HCT116 (cell line): Measurements from ENCODE around the gene SORCS2. TPM values are rescaled to one million over a fixed set of nuclear protein-coding genes. Genes with fewer than 3 reads are reported as not detected.

ENCODE experiments used
- ATAC-seq: fragments of 200-7000 bp; cut with Tn5 transposase; 2 replicates; pipeline ENCODE4 v1.9.1; 2020; ENCODE audit warnings: mild to moderate bottlenecking, moderate library complexity
- BruUV-seq: library from RNA; stranded (reverse); fragments of 400-500 nt; replicated peaks from 2 replicates; lab custom pipeline; 2021; lab: Mats Ljungman, UMichigan
- CTCF ChIA-PET: fragments of 300-600 bp; sonication (Branson Sonifier 250); formaldehyde crosslinking; loops from one replicate; lab custom pipeline; 2021; ENCODE audit warnings: antibody characterized with exemption; lab: Charles Lee
- POLR2A ChIA-PET: fragments of 300-600, 350-600 bp; sonication (Branson Sonifier 250); formaldehyde crosslinking; loops from one replicate; lab custom pipeline; 2021; ENCODE audit warnings: antibody characterized with exemption; lab: Charles Lee
- RAD21 ChIA-PET, 2 experiments: fragments of 300-600 bp; sonication (Branson Sonifier 250); formaldehyde crosslinking; loops; one replicate each; lab custom pipeline; 2023; ENCODE audit warnings: low total read pairs in 2 of 2; ENCODE audit not compliant: uncharacterized antibody in 2 of 2, unreplicated experiment in 2 of 2, low non-redundant PET in 1 of 2; lab: Charles Lee
- DNase-seq: peaks from one replicate; pipeline ENCODE4 v3.0.0-alpha.2; 2010; ENCODE audit warnings: low read depth, low spot score
- H2AFZ ChIP-seq: fragments of 200-600 bp; shearing (Covaris generic), sonication (generic); 2 replicates; pipeline ENCODE4 v1.6.1; 2017; ENCODE audit warnings: low read depth, mixed run types, mixed read lengths, antibody characterized with exemption, low read length; ENCODE audit not compliant: poor library complexity, severe bottlenecking
- H3K27ac ChIP-seq: 2 replicates; pipeline ENCODE4 v1.5.1; 2012; ENCODE audit warnings: low read depth, low read length
- H3K27me3 ChIP-seq: fragments of 200-600 bp; sonication (generic); 2 replicates; pipeline ENCODE4 v1.6.1; 2016; ENCODE audit warnings: mixed run types, low read length, mixed read lengths; ENCODE audit not compliant: insufficient read depth
- H3K36me3 ChIP-seq, 2 experiments: fragments of 200-500 bp in 1 of 2; fragments of 200-600 bp in 1 of 2; sonication (Bioruptor generic) in 1 of 2; sonication (generic) in 1 of 2; 2 replicates each; pipeline versions ENCODE4 v1.5.1 to v1.6.1; 2014 to 2016; ENCODE audit warnings: low read length in 2 of 2, inconsistent platforms in 1 of 2, mixed read lengths in 1 of 2, mixed run types in 1 of 2; ENCODE audit not compliant: insufficient read depth in 2 of 2, control insufficient read depth in 1 of 2
- H3K4me1 ChIP-seq, 2 experiments: fragments of 200-600 bp in 1 of 2; sonication (generic) in 1 of 2; 2 replicates each; pipeline versions ENCODE4 v1.5.1 to v1.6.1; 2012 to 2017; ENCODE audit warnings: low read length in 2 of 2, inconsistent platforms in 1 of 2, mild to moderate bottlenecking in 1 of 2, mixed read lengths in 1 of 2, mixed run types in 1 of 2, moderate library complexity in 1 of 2; ENCODE audit not compliant: insufficient read depth in 2 of 2, control insufficient read depth in 1 of 2
- H3K4me2 ChIP-seq: fragments of 200-600 bp; sonication (generic); 2 replicates; pipeline ENCODE4 v1.6.1; 2017; ENCODE audit warnings: mixed run types, low read length, mixed read lengths
- H3K4me3 ChIP-seq, 2 experiments: fragments of 200-600 bp in 1 of 2; sonication (generic) in 1 of 2; replicated peaks in 1 of 2; 2 replicates each; pipeline ENCODE4 v1.5.1; 2011 to 2016; ENCODE audit warnings: low read length in 2 of 2, control low read depth in 1 of 2, low read depth in 1 of 2, mild to moderate bottlenecking in 1 of 2, mixed read lengths in 1 of 2, mixed run types in 1 of 2
- H3K79me2 ChIP-seq: fragments of 200-600 bp; sonication (generic); 2 replicates; pipeline ENCODE4 v1.6.1; 2017; ENCODE audit warnings: mild to moderate bottlenecking, mixed run types, low read length, moderate library complexity, mixed read lengths; ENCODE audit not compliant: insufficient read depth
- H3K9ac ChIP-seq: fragments of 200-600 bp; sonication (generic); 2 replicates; pipeline ENCODE4 v1.6.1; 2016; ENCODE audit warnings: low read length, mixed read lengths
- H3K9me2 ChIP-seq: fragments of 200-600 bp; sonication (generic), shearing (Covaris generic); 2 replicates; pipeline ENCODE4 v1.6.1; 2017; ENCODE audit warnings: mixed run types, mild to moderate bottlenecking, moderate library complexity; ENCODE audit not compliant: insufficient read depth
- H3K9me3 ChIP-seq, 2 experiments: fragments of 200-500 bp in 1 of 2; fragments of 200-600 bp in 1 of 2; sonication (Bioruptor generic) in 1 of 2; sonication (generic) in 1 of 2; 2 replicates each; pipeline ENCODE4 v1.6.1; 2014 to 2017; ENCODE audit warnings: low read length in 2 of 2, mixed read lengths in 2 of 2, inconsistent platforms in 1 of 2, low read depth in 1 of 2, mild to moderate bottlenecking in 1 of 2, mixed run types in 1 of 2, moderate library complexity in 1 of 2; ENCODE audit not compliant: control insufficient read depth in 1 of 2, insufficient read depth in 1 of 2
- H4K20me1 ChIP-seq: fragments of 200-600 bp; sonication (generic), shearing (Covaris generic); 2 replicates; pipeline ENCODE4 v1.6.1; 2017; ENCODE audit warnings: mixed run types, mild to moderate bottlenecking, moderate library complexity; ENCODE audit not compliant: insufficient read depth
- ATF3 ChIP-seq: IDR thresholded peaks from 2 replicates; pipeline ENCODE4 v1.6.1; 2012
- CBX3 ChIP-seq: IDR thresholded peaks from 2 replicates; pipeline ENCODE4 v1.6.1; 2012; ENCODE audit warnings: low read depth
- CEBPB ChIP-seq: IDR thresholded peaks from 2 replicates; pipeline ENCODE4 v1.6.1; 2012; ENCODE audit warnings: low read depth
- EGR1 ChIP-seq: IDR thresholded peaks from 2 replicates; pipeline ENCODE4 v1.6.1; 2012; ENCODE audit warnings: low read depth
- JUND ChIP-seq: IDR thresholded peaks from 2 replicates; pipeline ENCODE4 v1.6.1; 2012
- MAX ChIP-seq: IDR thresholded peaks from 2 replicates; pipeline ENCODE4 v1.6.1; 2012
- POLR2A ChIP-seq: IDR thresholded peaks from 2 replicates; pipeline ENCODE4 v1.7.0; 2011; ENCODE audit warnings: borderline replicate concordance; ENCODE audit not compliant: insufficient read depth, insufficient read length; ENCODE audit errors: extremely low read depth
- POLR2AphosphoS5 ChIP-seq: IDR thresholded peaks from 2 replicates; pipeline ENCODE4 v1.6.1; 2011; ENCODE audit warnings: mild to moderate bottlenecking, low read depth, low read length, moderate library complexity
- RAD21 ChIP-seq: IDR thresholded peaks from 2 replicates; pipeline ENCODE4 v1.6.1; 2012; ENCODE audit warnings: low read depth, mild to moderate bottlenecking
- SIN3A ChIP-seq: IDR thresholded peaks from 2 replicates; pipeline ENCODE4 v1.6.1; 2012; ENCODE audit warnings: low read depth
- SP1 ChIP-seq: IDR thresholded peaks from 2 replicates; pipeline ENCODE4 v1.6.1; 2012; ENCODE audit warnings: low read depth
- SRF ChIP-seq: IDR thresholded peaks from 2 replicates; pipeline ENCODE4 v1.6.1; 2012; ENCODE audit warnings: low read depth
- TCF7L2 ChIP-seq: IDR thresholded peaks from 2 replicates; pipeline ENCODE4 v1.7.0; 2011; ENCODE audit warnings: borderline replicate concordance, inconsistent platforms; ENCODE audit not compliant: insufficient read depth, insufficient read length; ENCODE audit errors: extremely low read depth
- ZFX ChIP-seq: fragments of 450-650 bp; IDR thresholded peaks from 2 replicates; pipeline ENCODE4 v1.6.1; 2017
- ZNF274 ChIP-seq: fragments of 200-500 bp; sonication (Bioruptor generic); IDR thresholded peaks from 2 replicates; pipeline ENCODE4 v1.6.1; 2014; ENCODE audit warnings: mild to moderate bottlenecking, low read depth, low read length, inconsistent platforms
- intact Hi-C: fragments of 100-400 bp; cut with micrococcal nuclease; formaldehyde crosslinking; loops from 2 replicates; pipeline ENCODE4 v1.10.0; 2022
- total RNA-seq: library from RNA; stranded (reverse); gene quantifications from one replicate; pipeline ENCODE4 v1.2.1, GENCODE V29; 2021; ENCODE audit not compliant: unreplicated experiment
- TF ChIP-seq, protein P1 (sequence below), 3 experiments: fragments of 200-600 bp in 1 of 3; sonication (generic) in 1 of 3; IDR thresholded peaks in 2 of 3; conservative IDR thresholded peaks in 1 of 3; 2 replicates each; pipeline ENCODE4 v1.5.1; 2012 to 2017; ENCODE audit warnings: low read depth in 2 of 3, low read length in 2 of 3, antibody characterized with exemption in 1 of 3, borderline replicate concordance in 1 of 3, control low read depth in 1 of 3, mild to moderate bottlenecking in 1 of 3, mixed read lengths in 1 of 3, mixed run types in 1 of 3, moderate library complexity in 1 of 3; ENCODE audit not compliant: insufficient read depth in 1 of 3

The SORCS2 gene
- total RNA-seq, 1 experiment from 2014 or later: 0.37 TPM

DNA sequence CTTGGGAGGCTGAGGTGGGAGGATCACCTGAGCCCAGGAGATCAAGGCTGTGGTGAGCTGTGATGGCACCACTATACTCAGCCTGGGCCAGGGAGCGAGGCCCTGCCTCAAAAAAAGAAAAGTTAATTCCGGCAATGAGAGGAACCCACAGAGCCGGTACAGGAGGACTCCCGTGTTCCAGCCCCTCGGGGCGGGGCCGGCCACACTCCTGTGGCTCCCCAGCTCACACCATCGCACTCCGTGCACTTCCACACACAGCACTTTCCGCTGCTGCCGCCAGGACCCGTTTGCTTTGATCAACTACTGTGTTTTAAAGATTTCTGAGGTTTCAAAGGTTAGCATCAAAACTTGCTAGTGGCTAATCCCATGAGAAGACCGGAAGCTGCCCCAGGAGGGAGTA is 575.6 kb downstream of the SORCS2 start:
- H3K4me1 ChIP-seq: no peaks in the 10 kb centered on the region
- TF ChIP-seq POLR2AphosphoS5 (no peak), JUND (no peak), EGR1 (no peak), SIN3A (no peak), ZFX (no peak), CEBPB (no peak), ZNF274 (no peak), MAX (no peak), RAD21 (no peak), POLR2A (no peak), TCF7L2 (no peak), CBX3 (no peak), ATF3 (no peak), SRF (no peak), SP1 (no peak)
- TF ChIP-seq, protein P1, sequence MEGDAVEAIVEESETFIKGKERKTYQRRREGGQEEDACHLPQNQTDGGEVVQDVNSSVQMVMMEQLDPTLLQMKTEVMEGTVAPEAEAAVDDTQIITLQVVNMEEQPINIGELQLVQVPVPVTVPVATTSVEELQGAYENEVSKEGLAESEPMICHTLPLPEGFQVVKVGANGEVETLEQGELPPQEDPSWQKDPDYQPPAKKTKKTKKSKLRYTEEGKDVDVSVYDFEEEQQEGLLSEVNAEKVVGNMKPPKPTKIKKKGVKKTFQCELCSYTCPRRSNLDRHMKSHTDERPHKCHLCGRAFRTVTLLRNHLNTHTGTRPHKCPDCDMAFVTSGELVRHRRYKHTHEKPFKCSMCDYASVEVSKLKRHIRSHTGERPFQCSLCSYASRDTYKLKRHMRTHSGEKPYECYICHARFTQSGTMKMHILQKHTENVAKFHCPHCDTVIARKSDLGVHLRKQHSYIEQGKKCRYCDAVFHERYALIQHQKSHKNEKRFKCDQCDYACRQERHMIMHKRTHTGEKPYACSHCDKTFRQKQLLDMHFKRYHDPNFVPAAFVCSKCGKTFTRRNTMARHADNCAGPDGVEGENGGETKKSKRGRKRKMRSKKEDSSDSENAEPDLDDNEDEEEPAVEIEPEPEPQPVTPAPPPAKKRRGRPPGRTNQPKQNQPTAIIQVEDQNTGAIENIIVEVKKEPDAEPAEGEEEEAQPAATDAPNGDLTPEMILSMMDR (IDR thresholded peaks at IDR 0.05 in 2 of 3, conservative IDR thresholded peaks at IDR 0.05 in 1 of 3; ENCODE audit: borderline replicate concordance in 1 of 3, insufficient read depth in 1 of 3, low read depth in 2 of 3, low read length in 2 of 3): no peak
- intact Hi-C loops: no loop called here
- H4K20me1 ChIP-seq: no peaks in the 10 kb centered on the region
- no peak overlapping the region for H3K4me3 ChIP-seq
- ChIA-PET POLR2A (interaction anchor here (0.6 kb wide), 1 partner anchor 105 kb away, joined by 3 read pairs; no protein-coding TSS in a partner anchor), CTCF (interaction anchor here (0.9 kb wide), 1 partner anchor 34 kb away, joined by 3 read pairs; no protein-coding TSS in a partner anchor), RAD21 (no interaction called here)
- no peaks in the 10 kb centered on the region for H3K9me2 ChIP-seq
- BruUV-seq: no TSS peak
- no peaks in the 10 kb centered on the region for H3K27me3 ChIP-seq
- H3K9ac ChIP-seq: no peak overlapping the region
- ATAC-seq (no peak), DNase-seq (no peak)
- no peak overlapping the region for H3K27ac ChIP-seq
- no peaks in the 10 kb centered on the region for H3K9me3 ChIP-seq
- no peak overlapping the region for H3K4me2 ChIP-seq
- H3K79me2 ChIP-seq: no peaks in the 10 kb centered on the region
- H3K36me3 ChIP-seq: peaks cover 2 to 3% of the 10 kb centered on the region in 2 experiments; a peak in 1 of 4 replicates
- no peak overlapping the region for H2AFZ ChIP-seq
